HG03565 (cell line): ENCODE data around the gene TJP1.
"Not testable (repeated sequence)": the region's sequence is repeated elsewhere in the genome, so short reads cannot be mapped to it uniquely, and the experiment has no call there.

ENCODE experiments used
- ATAC-seq: cut with Tn5 transposase; IDR thresholded peaks from one replicate; pipeline ENCODE4 v1.9.1; 2021; ENCODE audit warnings: mild to moderate bottlenecking, moderate library complexity; ENCODE audit not compliant: unreplicated experiment

The TJP1 gene

DNA sequence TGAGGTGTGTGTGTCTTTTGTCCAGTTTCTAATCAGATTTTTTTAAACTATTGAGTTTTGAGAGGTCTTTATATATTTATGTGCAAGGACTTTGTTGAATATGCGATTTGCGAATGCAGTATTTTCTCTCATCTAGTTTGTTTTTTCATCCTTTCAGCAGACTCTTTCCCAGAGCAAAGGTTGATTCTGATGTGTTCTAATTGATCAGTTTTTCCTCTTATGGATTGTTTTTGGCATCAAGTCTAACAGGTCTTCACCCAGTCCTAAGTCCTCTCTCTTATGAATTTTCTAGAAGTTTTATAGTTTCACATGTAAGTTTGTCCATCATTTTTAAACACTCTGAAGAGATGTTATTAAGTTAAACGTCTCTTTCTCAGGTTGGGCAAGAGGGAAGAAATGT lies 17.8 kb upstream of the TJP1 start:
- ATAC-seq: no peak

DNA sequence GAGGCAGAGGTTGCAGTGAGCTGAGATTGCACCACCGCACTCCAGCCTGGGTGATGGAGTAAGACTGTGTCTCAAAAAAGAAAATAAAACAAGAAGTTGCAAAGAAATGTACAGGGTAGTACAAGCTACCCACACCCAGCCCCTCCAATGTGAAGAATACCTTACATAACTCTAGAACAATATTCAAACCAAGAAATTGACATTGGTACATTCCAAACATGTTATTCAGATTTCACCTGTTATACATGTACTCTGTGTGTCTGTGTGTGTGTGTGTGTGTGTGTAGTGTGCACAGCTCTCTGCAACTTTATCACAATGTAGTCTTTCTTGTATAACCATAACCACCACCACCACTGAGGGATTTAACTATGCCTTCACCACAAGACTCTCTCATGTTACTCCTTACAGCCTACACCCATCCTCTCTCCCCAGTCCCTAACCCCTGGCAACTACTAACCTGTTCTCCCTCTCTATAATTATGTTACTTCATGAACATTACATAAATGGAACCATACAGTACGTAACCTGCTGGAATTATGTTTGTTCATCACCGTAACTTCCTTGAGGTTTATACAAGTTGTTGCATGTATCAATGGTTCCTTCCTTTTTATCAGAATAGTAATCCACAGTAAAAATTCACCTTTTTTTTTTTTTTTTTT lies 16.2 kb upstream of the TJP1 start:
- no peak for ATAC-seq

DNA sequence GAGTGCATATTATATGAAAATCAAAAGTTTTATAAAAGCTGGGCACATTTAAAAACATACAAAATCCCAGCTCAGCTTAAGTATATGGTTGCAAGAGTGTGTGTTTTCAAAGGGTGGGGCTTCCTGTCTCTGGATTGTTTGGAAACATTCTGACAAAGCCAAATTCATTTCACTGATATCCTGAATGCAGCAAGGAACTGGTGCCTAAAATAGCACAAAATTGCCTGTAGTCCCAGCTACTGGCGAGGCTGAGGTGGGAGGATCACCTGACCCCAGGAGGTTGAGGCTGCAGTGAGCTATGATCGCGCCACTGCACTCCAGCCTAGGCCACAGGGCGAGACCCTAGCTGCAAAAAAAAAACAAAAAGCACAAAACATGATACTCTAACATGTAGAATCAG lies 13.0 kb upstream of the TJP1 start:
- no peak for ATAC-seq

DNA sequence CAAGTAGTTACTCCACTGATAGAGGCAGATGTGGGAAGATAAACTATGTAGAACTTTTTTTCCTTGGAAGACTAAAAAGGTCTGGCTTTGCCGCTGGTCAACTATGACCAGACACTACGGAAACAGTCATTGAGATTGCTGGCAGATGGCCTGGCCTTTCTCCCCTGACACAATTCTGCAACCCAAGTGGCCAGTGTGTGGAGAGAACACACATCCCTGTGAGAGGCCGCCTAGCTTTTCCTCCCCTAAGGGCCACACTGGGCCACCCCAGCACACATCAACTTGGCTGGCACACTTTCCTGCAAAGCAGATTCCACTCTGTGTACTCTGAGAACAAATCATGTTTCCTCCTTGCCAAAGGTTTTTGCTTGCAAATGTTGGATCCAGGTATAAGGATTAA lies 10.4 kb upstream of the TJP1 start:
- ATAC-seq: no peak

DNA sequence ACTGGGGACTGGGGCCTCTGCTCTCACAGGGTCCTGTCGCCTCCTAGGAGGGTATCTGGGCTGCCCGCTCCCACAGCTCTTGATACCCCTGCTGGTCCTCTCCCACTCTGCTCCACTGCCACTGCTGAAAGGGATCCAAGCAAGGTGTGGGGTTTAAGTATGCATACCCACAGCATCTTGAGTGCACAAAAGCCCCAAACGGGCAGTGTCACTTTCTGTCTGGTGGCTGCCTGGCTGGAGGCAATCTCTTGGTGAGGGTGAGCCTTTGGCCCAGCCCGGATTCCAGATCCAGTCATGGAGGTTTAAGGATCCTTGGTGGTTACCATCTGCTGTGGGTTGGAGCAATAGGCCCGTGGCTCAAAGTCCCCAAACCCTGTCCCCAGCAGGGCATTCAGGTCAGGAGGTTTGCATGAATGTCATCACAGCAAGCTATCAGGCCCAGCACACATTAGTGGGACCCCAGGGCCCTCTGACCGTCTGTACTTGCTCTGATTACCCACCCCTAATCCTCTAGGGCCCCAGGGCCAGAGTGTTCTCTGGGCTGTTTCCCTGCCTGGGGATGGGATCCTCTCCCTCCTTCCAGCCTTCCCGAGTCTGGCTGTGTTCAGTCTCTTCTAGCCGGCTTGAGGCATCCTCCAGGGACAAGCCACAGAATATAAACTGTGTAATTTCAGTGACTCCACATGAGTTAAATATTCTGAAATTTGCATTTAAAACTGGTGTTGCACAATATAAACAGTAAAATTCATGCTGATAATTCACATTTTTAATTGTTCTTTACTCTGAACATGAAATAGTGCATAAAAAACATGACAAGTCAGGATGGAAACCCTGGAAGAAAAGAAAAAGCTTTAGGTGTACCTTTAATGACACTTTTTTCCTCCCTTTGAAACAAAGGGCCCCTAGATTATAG lies 4.9 kb upstream of the TJP1 start:
- no peak for ATAC-seq

DNA sequence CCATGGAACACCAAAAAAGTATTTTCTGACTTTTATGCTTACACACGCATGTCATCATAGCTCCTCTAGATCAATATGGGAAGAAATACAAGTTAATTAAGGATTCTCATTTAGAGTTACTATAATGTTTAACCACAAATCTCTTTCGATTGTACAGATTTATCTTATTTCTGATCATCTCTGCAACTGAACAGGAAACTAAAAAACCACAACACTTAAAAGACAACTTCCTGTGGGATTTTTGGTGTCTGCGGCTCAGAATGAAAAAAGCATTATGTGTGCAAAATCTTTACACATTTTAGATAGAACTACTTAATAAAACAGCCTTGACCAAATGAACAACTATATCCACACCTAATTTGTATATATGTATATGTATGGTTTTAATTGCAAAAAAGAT lies 3.0 kb upstream of the TJP1 start:
- ATAC-seq: peak; percentile 53

DNA sequence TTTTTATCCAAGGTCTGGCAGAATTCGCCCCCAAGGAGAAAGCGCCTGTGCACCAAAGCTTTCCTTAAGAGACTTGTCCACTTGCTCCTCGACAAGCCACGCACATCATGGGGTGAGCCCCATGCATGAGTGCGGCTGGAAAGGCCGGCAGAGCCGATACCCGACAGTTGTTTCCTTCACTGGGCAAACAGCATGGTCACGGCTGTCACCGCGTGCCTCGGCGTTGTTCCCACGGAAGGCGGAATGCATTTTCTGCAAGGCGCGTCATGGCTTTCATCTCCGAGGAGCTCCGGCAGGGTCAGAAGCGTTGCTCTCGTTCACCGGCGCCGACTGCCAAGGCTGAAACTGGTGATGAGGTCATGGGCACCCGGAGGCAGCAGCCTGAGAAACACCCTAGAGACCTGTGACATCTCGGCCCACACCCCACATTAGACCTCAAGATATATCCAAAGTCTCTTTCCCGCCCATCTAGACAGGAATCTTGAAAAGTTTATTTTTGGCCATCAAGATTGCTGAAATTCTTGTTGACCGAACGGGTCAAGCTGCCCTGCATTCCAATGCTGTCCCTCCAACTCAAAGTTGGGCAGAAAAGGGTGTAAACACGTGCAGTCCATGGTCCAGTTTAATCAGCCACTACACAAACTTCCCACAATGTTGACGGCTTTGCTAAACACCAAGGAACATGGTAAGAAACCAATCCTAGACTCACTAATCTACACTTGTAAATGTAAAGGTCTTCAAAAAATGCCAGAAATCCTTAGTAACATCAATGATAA lies 604 bp upstream of the TJP1 start:
- ATAC-seq: no peak

DNA sequence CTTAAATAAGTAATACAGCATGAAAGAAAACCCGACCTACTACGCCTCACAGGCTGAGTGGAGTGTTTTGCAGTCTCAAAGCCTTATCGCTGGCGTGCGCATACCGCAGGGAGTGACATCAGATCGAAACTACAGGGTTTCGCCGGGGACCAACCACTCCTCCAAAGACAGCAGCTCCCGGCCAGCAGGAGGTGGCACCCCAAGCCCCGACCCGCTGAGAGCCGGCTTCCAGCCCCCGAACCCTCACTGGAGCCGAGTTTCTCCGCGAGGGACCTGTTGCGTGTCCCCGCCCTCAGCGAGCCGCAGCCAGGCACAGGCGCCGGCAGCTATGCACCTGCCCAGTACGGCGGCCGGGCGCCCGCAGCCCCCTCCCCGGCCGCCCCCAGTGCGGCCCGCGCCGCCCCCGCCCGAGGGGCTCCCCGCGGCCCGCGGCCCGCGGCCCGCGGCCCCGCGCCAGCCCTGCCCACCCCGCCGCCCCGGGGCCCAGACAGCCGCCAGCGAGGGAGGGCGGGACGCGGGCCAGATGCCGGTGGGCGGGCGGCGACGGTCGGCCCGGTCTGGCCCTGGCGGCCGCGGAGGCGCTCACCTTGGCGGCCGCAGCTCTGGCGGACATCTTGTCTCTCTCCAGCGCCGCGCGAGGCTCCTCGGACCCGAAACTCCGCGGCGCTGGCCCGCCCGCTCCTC lies 710 bp downstream of the TJP1 start:
- peak; percentile 67 for ATAC-seq

DNA sequence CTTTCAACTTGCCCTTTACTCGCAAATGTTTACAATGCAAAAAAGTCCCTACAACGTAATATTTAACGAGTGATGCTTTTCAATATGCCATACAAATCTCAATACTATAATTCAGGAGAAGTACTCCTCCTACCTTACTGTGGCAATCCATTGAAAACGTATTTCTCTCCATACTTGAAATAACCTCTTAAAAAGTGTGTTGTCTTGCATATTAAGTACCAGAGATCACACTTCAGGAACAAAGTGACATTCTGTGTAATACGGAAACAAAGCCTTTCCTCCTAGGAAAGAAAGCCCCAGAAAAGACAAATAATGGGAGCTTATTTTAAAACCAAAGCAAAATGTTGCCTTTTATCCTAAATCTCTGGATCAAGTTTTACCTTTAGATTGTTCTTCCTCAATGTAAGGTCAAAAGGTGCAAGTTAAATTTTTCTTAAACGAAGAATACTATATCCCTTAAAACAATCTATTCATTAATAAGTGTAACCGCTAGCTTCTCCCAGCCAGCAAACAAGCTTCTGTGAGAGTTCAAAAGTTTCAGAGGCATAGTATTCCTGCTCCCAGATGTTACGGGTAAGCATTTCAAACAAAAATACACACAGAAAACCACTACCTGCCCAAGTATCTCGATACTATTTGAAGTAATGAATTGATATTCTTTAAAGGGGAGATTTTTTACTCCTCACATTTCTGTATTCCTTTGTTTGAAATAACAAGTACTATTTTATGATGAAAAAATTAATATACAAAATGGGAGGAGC lies 1.7 kb downstream of the TJP1 start:
- ATAC-seq: no peak

DNA sequence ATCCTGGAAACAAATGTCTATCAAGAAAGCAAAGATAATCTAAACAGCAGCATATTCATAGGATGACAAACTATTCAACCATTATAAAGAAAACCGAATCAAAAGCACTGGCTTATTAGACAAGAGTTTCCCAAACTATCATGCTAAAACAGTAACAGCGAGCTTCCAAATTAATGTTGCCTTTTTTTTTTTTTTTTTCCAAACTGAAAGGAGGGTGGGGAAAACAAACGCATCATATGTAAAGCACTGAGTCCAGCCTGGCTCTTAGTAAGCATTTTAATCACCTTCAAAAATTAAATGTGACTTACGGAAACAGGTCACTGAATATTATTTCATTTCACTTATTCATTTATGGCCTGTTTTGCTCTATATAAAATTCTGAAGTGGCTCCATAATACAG lies 2.3 kb downstream of the TJP1 start:
- ATAC-seq: no peak

DNA sequence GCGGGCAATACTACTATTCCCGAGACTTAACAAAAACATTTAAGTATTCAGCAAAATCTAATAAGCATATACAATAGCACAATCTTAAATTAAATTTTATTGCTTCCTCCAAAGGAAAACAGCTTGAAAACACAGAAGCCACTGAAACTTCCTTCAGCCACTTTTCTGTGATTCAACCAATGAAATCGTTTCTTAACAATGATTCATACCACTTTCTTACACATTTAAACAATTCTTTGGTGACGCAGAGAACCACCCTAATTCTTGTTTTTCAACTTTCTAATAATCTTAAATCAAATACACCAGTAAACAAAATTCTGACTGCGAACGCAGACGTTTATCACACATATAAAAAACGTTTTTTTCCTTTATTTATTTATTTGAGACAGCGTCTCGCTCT lies 4.1 kb downstream of the TJP1 start:
- ATAC-seq: no peak

DNA sequence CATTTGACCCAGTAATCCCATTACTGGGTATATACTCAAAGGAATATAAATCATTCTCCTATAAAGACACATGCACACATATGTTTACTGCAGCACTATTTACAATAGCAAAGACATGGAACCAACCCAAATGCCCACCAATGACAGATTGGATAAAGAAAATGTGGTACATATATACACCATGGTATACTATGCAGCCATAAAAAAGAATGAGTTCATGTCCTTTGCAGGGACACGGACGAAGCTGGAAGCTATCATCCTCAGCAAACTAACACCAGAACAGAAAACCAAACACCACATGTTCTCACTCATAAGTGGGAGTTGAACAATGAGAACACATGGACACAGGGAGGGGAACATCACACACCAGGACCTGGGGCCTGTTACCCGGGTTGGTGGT lies 4.8 kb downstream of the TJP1 start:
- ATAC-seq: not testable (repeated sequence)

DNA sequence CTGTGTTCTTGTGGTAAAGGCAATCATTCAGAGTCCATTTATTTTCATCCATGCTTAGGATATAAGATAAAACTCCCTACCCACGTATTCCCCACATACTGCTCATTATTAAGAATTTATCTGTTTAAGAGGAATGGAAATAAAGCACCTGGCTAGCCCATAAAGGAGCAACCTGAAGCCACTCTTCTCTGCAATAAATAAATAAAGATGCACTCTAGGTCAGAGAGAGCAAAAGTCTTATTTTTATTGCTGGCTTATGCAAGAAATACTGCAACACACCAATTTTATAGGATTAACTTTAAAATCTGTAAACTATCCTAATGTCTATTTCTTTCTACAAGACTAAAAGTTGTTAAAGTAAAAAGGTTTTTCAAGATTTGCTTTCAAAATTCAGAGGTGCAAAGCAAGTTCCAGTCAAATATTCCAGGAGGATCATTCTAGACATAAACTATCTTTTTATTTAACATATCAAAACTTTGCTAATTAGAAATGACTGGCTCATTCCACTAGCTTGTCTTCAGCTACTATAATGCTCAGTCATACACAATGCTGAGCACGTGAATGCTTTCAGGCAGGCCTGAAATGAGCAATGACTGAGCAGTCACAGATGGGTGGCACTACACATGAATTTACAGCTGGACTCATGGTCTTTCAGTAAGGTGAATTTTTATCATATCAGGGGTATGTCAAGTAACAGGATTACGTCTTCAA lies 7.1 kb downstream of the TJP1 start:
- no peak for ATAC-seq

DNA sequence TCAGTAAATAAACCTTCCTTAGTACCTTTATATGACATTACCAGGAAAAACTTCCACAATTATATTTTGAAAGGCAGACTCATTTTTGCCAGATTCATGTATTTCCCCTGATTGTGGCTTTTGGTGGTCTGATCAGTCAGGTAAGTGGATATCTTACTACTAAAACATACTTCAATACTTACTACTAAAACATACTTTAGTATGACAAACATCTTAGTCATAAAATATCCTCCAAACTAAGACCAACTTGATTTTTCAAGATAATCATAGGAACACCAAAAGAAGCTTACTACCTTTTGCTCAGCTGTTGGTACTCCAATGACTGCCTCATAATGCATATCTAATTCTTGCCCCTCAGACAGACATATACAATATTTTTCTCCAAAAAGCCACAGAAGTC lies 9.3 kb downstream of the TJP1 start:
- no peak for ATAC-seq

DNA sequence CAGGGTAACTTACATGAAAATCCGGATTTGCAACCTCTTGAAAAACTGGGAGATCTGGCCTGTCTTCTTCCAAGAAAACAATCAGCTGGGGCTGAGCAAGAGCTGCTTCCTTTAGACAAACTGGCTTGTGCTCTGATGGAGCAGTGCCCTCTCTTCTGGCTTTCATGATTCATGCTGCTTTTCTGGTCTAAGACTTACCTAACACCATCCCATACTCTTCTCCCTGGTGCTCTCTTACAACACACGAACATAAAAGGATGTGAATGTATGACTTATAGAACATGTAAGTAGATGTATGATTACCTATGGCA lies 9.9 kb downstream of the TJP1 start:
- no peak for ATAC-seq

DNA sequence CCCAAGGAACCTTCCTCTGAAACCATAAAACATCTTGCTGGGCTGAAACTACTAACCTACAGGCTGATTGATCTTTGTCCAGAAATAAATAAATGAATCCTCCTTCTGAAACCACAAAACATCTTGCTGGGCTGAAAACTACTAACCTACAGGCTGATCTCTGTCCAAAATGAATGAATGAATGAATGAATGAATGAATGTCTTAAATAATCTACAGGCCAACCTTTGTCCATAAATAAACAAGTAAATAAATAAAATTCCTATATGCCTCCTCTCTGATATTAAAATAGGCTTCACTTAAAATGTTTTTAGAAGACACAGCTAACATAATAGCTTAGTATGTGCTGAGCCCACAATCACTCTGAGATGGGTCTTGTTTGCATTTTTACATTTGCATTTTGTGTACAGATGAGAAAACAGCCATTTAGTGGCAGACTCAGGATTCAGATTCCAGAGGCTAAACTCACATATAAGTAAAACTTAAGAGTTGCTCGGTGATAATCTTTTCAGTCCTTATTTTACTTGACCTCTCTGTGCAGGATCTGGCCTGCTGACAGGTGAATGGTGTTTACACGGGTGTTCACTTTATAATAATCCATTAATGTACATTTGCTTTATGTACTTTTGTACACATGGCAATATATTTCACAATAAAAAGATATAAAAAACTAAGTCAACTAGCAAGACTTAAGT lies 10.4 kb downstream of the TJP1 start:
- ATAC-seq: no peak

DNA sequence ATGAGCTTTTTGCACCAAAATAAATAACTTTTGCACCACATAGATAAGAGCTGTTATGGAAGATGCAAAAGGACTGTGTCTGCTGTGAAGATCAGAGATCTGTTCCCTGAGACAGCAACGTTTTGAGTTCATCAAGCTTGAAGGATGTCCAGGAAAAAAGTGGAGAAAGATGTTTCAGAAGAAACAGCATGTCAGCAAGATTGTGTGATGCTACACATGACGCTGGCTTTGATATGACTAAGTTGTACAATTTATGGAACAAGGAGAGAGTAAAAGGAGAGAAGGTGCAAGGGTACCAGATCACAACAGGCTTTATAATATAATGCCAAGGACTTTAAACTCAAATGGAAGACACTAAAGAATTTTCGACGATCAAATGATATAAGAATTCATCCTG lies 16.6 kb downstream of the TJP1 start:
- ATAC-seq: no peak

DNA sequence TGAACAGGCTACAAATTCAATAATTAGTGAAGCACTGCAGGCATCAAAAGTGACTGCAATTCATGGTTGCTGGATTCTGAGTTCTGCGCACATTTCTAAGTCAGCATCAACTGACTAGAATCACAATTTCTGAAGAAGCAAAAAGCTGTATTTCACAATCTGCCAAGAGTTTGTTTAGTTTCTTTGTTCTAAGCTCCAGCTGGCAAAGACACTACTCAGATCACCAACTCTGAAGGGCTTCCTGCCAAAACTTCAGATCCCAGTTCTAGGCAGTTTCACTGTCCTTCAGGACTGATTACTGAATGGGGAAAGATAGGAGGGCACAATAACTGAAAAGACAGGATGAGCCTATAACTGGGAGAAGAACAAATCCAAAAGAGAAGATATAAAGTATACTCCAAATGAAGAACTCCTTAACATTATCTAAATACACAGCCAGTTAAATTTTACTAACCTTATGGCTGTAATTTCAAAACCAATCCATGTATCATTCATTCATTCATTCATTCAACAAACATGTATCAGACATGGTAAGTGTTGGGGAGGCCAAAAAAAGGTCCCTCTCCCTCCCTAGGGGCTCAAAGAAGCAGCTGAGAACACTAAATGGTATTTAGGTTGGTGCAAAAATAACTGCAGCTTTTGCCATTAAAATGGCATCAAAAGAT lies 17.1 kb downstream of the TJP1 start:
- no peak for ATAC-seq

DNA sequence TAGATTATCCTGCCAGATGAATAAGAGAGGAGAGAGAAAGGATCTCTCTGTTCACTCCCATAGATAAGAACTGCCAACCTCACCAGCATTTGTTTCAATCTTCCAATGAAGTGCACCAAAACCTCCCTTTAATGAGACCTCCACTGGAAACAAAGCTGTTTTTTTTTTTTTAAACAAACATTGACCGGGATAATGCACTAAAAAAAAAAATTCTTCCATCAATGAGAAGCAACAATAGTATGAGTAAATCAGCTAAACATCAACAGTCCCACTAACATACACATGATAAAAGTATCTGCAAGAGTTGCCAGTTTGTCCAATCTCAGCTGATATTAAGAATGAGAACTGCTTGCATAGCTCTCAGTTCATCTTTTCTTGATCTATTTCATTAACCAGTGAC lies 19.9 kb downstream of the TJP1 start:
- no peak for ATAC-seq
